Measurements from ENCODE around the gene RAB3A. TPM values are rescaled to one million over a fixed set of nuclear protein-coding genes. Genes with fewer than 3 reads are reported as not detected.

The RAB3A gene
- total RNA-seq, 2 experiments from 2014 or later = 4.9 to 8.6 TPM

- no TSS peak for BruUV-seq (replicated peaks)
- no peaks in the 10 kb centered on the region for H3K9me2 ChIP-seq (ENCODE audit: insufficient read depth, low read length)
- H3K4me3 ChIP-seq (ENCODE audit: low read depth, low read length, poor library complexity, severe bottlenecking) = no peak overlapping the region
- no peak overlapping the region for H3K27ac ChIP-seq (ENCODE audit: low read depth, low read length, poor library complexity, severe bottlenecking)
- ChIA-PET CTCF (ENCODE audit: unreplicated experiment) (interaction anchor here (0.6 kb wide), 1 partner anchor 14 kb away, joined by 6 read pairs; no protein-coding TSS in a partner anchor), POLR2A (no interaction called here)
- H2AFZ ChIP-seq (ENCODE audit: low read length) = no peak overlapping the region
- no peak overlapping the region for H3K4me2 ChIP-seq (ENCODE audit: low read length)
- DNase-seq (ENCODE audit: low spot score) = no peak
- H3K4me1 ChIP-seq (ENCODE audit: insufficient read depth, low read length, poor library complexity, severe bottlenecking) = peaks cover 28% of the 10 kb centered on the region
- intact Hi-C loops (cut with micrococcal nuclease; ENCODE audit: unreplicated experiment) = no loop called here
- no peaks in the 10 kb centered on the region for H4K20me1 ChIP-seq (ENCODE audit: insufficient read depth, low read length)
- no peaks in the 10 kb centered on the region for H3K36me3 ChIP-seq (ENCODE audit: insufficient read depth, low read length)
- TF ChIP-seq EZH2phosphoT487 (IDR thresholded peaks at IDR 0.05; ENCODE audit: borderline replicate concordance, low read depth, low read length) (no peak), CTCF (conservative IDR thresholded peaks at IDR 0.05; ENCODE audit: low read length) (no peak)
- no peaks in the 10 kb centered on the region for H3K79me2 ChIP-seq (ENCODE audit: insufficient read depth, low read depth, low read length)
- no peaks in the 10 kb centered on the region for H3K9me3 ChIP-seq (ENCODE audit: low read length)
Measured at GRCh38 chr19:18221815-18222725, 18.2 kb upstream of the RAB3A start.

GRCh38 chr19:18220632-18221275 lies 16.9 kb upstream of the RAB3A start:
- intact Hi-C loops (cut with micrococcal nuclease; ENCODE audit: unreplicated experiment) = no loop called here
- peaks cover 18% of the 10 kb centered on the region for H3K4me1 ChIP-seq (ENCODE audit: insufficient read depth, low read length, poor library complexity, severe bottlenecking)
- H3K9me2 ChIP-seq (ENCODE audit: insufficient read depth, low read length) = no peaks in the 10 kb centered on the region
- ChIA-PET POLR2A (interaction anchor here (0.6 kb wide), 1 partner anchor 131 kb away, joined by 3 read pairs; no protein-coding TSS in a partner anchor), CTCF (ENCODE audit: unreplicated experiment) (no interaction called here)
- BruUV-seq (replicated peaks) = no TSS peak
- no peak overlapping the region for H2AFZ ChIP-seq (ENCODE audit: low read length)
- no peaks in the 10 kb centered on the region for H3K36me3 ChIP-seq (ENCODE audit: insufficient read depth, low read length)
- no peak overlapping the region for H3K4me3 ChIP-seq (ENCODE audit: low read depth, low read length, poor library complexity, severe bottlenecking)
- TF ChIP-seq EZH2phosphoT487 (IDR thresholded peaks at IDR 0.05; ENCODE audit: borderline replicate concordance, low read depth, low read length) = no peak
- TF ChIP-seq CTCF (conservative IDR thresholded peaks at IDR 0.05; ENCODE audit: low read length) = no peak
- DNase-seq (ENCODE audit: low spot score) = no peak
- H3K4me2 ChIP-seq (ENCODE audit: low read length) = no peak overlapping the region
- H3K9me3 ChIP-seq (ENCODE audit: low read length) = no peaks in the 10 kb centered on the region
- H3K27ac ChIP-seq (ENCODE audit: low read depth, low read length, poor library complexity, severe bottlenecking) = no peak overlapping the region
- no peaks in the 10 kb centered on the region for H4K20me1 ChIP-seq (ENCODE audit: insufficient read depth, low read length)
- H3K79me2 ChIP-seq (ENCODE audit: insufficient read depth, low read depth, low read length) = no peaks in the 10 kb centered on the region
